IMR-90 (cell line): ENCODE data around the gene EEPD1. TPM values are rescaled to one million over a fixed set of nuclear protein-coding genes. Genes with fewer than 3 reads are reported as not detected.

Source experiments
- ATAC-seq: fragments of 200-7000 bp; cut with Tn5 transposase; 2 replicates; pipeline ENCODE4 v1.9.1; 2020; ENCODE audit warnings: low read depth, mild to moderate bottlenecking, moderate library complexity
- BruUV-seq: library from RNA; stranded (reverse); fragments of 400-500 nt; replicated peaks from 2 replicates; lab custom pipeline; 2021; lab: Mats Ljungman, UMichigan
- CTCF ChIA-PET: fragments of 300-600 bp; formaldehyde crosslinking; extraction: SDS; loops from one replicate; lab custom pipeline; 2021; ENCODE audit warnings: antibody characterized with exemption; lab: Yijun Ruan, JAX
- POLR2A ChIA-PET: fragments of 300-600 bp; sonication (Branson Sonifier 250); formaldehyde crosslinking; loops from one replicate; lab custom pipeline; 2022; ENCODE audit warnings: antibody characterized with exemption; ENCODE audit not compliant: unreplicated experiment; lab: Charles Lee
- DNase-seq: peaks from one replicate; pipeline ENCODE4 v3.0.0; 2013
- H2AFZ ChIP-seq: replicated peaks from 2 replicates; pipeline ENCODE3; 2013; ENCODE audit warnings: low read length, mild to moderate bottlenecking; ENCODE audit not compliant: poor library complexity
- H2AK5ac ChIP-seq: 2 replicates; pipeline ENCODE4 v1.6.1; 2013; ENCODE audit warnings: low read depth, low read length, inconsistent platforms
- H2AK9ac ChIP-seq: replicated peaks from 2 replicates; pipeline ENCODE3; 2013; ENCODE audit warnings: mild to moderate bottlenecking, low read depth, low read length, moderate library complexity; ENCODE audit not compliant: poor library complexity
- H2BK120ac ChIP-seq: 2 replicates; pipeline ENCODE4 v1.6.1; 2013; ENCODE audit warnings: low read depth, low read length, inconsistent platforms
- H2BK15ac ChIP-seq: 3 replicates; pipeline ENCODE4 v1.6.1; 2013; ENCODE audit warnings: low read depth, low read length, inconsistent platforms
- H2BK20ac ChIP-seq: 2 replicates; pipeline ENCODE4 v1.6.1; 2013; ENCODE audit warnings: low read depth, mild to moderate bottlenecking, inconsistent platforms, low read length, moderate library complexity
- H2BK5ac ChIP-seq: 2 replicates; pipeline ENCODE4 v1.6.1; 2013; ENCODE audit warnings: mild to moderate bottlenecking, low read depth, low read length, inconsistent platforms; ENCODE audit not compliant: poor library complexity, severe bottlenecking
- H3K14ac ChIP-seq: replicated peaks from 2 replicates; pipeline ENCODE4 v1.6.1; 2013; ENCODE audit warnings: low read depth, low read length, inconsistent platforms
- H3K18ac ChIP-seq: 2 replicates; pipeline ENCODE4 v1.6.1; 2013; ENCODE audit warnings: low read depth, low read length, control low read depth
- H3K23ac ChIP-seq: 2 replicates; pipeline ENCODE4 v1.6.1; 2013; ENCODE audit warnings: low read depth, low read length, inconsistent platforms
- H3K27ac ChIP-seq: 2 replicates; pipeline ENCODE4 v1.5.1; 2013; ENCODE audit warnings: mild to moderate bottlenecking, control low read depth, low read length; ENCODE audit not compliant: insufficient read depth
- H3K27me3 ChIP-seq: 2 replicates; pipeline ENCODE4 v1.6.1; 2013; ENCODE audit warnings: low read length; ENCODE audit not compliant: control insufficient read depth, insufficient read depth
- H3K36me3 ChIP-seq: 2 replicates; pipeline ENCODE4 v1.6.1; 2013; ENCODE audit warnings: low read length, mixed read lengths; ENCODE audit not compliant: control insufficient read depth, insufficient read depth
- H3K4ac ChIP-seq: 2 replicates; pipeline ENCODE4 v1.6.1; 2013; ENCODE audit warnings: low read depth, low read length, inconsistent platforms
- H3K4me1 ChIP-seq: 2 replicates; pipeline ENCODE4 v1.6.1; 2013; ENCODE audit warnings: low read length, mixed read lengths; ENCODE audit not compliant: control insufficient read depth, insufficient read depth
- H3K4me2 ChIP-seq: 2 replicates; pipeline ENCODE4 v1.6.1; 2013; ENCODE audit warnings: low read depth, mild to moderate bottlenecking, control low read depth, low read length, moderate library complexity
- H3K4me3 ChIP-seq: 2 replicates; pipeline ENCODE4 v1.5.1; 2013; ENCODE audit warnings: low read depth, mild to moderate bottlenecking, control low read depth, low read length, moderate library complexity; ENCODE audit not compliant: insufficient read depth
- H3K56ac ChIP-seq: 2 replicates; pipeline ENCODE4 v1.6.1; 2013; ENCODE audit warnings: low read length, inconsistent platforms; ENCODE audit not compliant: insufficient read depth; ENCODE audit errors: extremely low read depth
- H3K79me1 ChIP-seq, 2 experiments: 2 replicates each; pipeline ENCODE4 v1.6.1; 2013; ENCODE audit warnings: low read length in 2 of 2, inconsistent platforms in 1 of 2, low read depth in 1 of 2
- H3K9ac ChIP-seq: 2 replicates; pipeline ENCODE4 v1.6.1; 2013; ENCODE audit warnings: low read depth, low read length, control low read depth
- H3K9me1 ChIP-seq: 2 replicates; pipeline ENCODE4 v1.6.1; 2013; ENCODE audit warnings: low read length, inconsistent platforms; ENCODE audit not compliant: insufficient read depth
- H3K9me3 ChIP-seq: 2 replicates; pipeline ENCODE4 v1.6.1; 2013; ENCODE audit warnings: low read length; ENCODE audit not compliant: control insufficient read depth, insufficient read depth
- H4K20me1 ChIP-seq: 2 replicates; pipeline ENCODE4 v1.6.1; 2013; ENCODE audit warnings: low read length, inconsistent platforms; ENCODE audit not compliant: insufficient read depth
- H4K5ac ChIP-seq: 2 replicates; pipeline ENCODE4 v1.6.1; 2013; ENCODE audit warnings: mild to moderate bottlenecking, low read depth, low read length, control low read depth
- H4K8ac ChIP-seq, 2 experiments: 2 replicates each; pipeline ENCODE4 v1.6.1; 2013; ENCODE audit warnings: low read depth in 2 of 2, low read length in 2 of 2, control low read depth in 1 of 2, inconsistent platforms in 1 of 2
- H4K91ac ChIP-seq: 2 replicates; pipeline ENCODE4 v1.6.1; 2013; ENCODE audit warnings: low read depth, low read length, inconsistent platforms; ENCODE audit not compliant: insufficient read depth
- MAFK ChIP-seq: IDR thresholded peaks from 2 replicates; pipeline ENCODE4 v1.6.1; 2012; ENCODE audit warnings: low read depth, low read length, improper control_type of control experiment
- SMC3 ChIP-seq: fragments of 150-350 bp; IDR thresholded peaks from 2 replicates; pipeline ENCODE4 v1.6.1; 2016; ENCODE audit warnings: low read depth, mild to moderate bottlenecking, antibody characterized with exemption, low read length, moderate library complexity
- WGBS, 2 experiments: methylation state at CpG; one replicate each; pipeline versions ENCODE4 v1.1.5 to v1.1.7; 2013; ENCODE audit warnings: missing lambda C conversion rate in 2 of 2; ENCODE audit not compliant: insufficient read length in 1 of 2; ENCODE audit errors: extremely low coverage in 2 of 2; 5-methylcytosine and 5-hydroxymethylcytosine counted together
- dilution Hi-C: fragments of 300-500 bp; cut with HindIII; formaldehyde crosslinking; loops from one replicate; pipeline ENCODE4 v1.14.3; 2018; ENCODE audit warnings: low sequenced_read_pairs; ENCODE audit not compliant: unreplicated experiment
- in situ Hi-C: fragments of 300-500 bp; cut with MboI; formaldehyde crosslinking; loops from 3 replicates; pipeline ENCODE4 v1.14.3; 2019; ENCODE audit warnings: low sequenced_read_pairs, inconsistent platforms, mixed read lengths
- intact Hi-C: fragments of 100-400 bp; cut with micrococcal nuclease; formaldehyde crosslinking; loops from 2 replicates; pipeline ENCODE4 v1.10.0; 2022
- polyA plus RNA-seq, 3 experiments: library from polyadenylated mRNA; depleted of rRNA; stranded (reverse); fragments of >200 nt; gene quantifications; 2 replicates each; pipeline ENCODE4 v1.2.3, GENCODE V29; 2012; ENCODE audit warnings: low replicate concordance in 1 of 3
- total RNA-seq: library from RNA; depleted of rRNA; stranded (reverse); fragments of >200 nt; gene quantifications from 2 replicates; pipeline ENCODE4 v1.2.3, GENCODE V29; 2012

The EEPD1 gene
- total and polyA plus RNA-seq, 2 of the 4 experiments (the other 2 are of a cell fraction) = 7.3 to 15.2 TPM

DNA sequence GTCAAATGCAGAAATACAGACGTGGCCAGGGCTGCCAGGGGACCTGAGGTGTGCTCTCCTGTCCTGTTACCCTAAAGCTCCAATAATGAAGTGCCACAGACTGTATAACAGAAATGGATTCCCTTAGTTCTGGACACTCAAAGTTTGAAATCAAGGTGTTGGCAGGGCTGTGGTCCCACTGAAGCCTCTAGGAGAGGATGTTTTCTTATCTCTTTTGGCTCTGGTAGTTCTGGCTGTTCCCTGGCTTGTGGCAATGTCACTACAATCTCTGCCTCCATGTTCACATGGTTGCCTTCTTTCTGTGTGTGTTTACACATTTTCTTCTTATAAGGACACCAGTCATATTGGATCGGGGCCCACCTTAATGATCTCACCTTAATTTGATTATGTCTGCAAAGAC is 15.3 kb upstream of the EEPD1 start:
- Histone ChIP-seq H2AFZ (no peak overlapping the region), H4K5ac (no peak overlapping the region), H3K4ac (no peak overlapping the region), H2AK9ac (no peak overlapping the region), H3K79me1 (no peaks in the 10 kb centered on the region), H3K9me3 (peaks cover 3% of the 10 kb centered on the region), H3K27ac (no peak overlapping the region), H4K8ac (no peak overlapping the region), H2BK120ac (no peak overlapping the region), H2BK15ac (no peak overlapping the region), H3K56ac (no peak overlapping the region), H3K14ac (no peak overlapping the region), H2BK5ac (no peak overlapping the region), H3K9me1 (no peaks in the 10 kb centered on the region), H3K23ac (no peak overlapping the region), H3K9ac (no peak overlapping the region), H3K36me3 (no peaks in the 10 kb centered on the region), H4K20me1 (no peaks in the 10 kb centered on the region), H3K4me2 (no peak overlapping the region), H3K4me1 (no peaks in the 10 kb centered on the region), H3K18ac (no peak overlapping the region), H2BK20ac (no peak overlapping the region), H4K91ac (no peak overlapping the region), H3K27me3 (peaks cover 34% of the 10 kb centered on the region), H3K4me3 (no peak overlapping the region), H2AK5ac (no peak overlapping the region)
- intact Hi-C loops = no loop called here
- TF ChIP-seq SMC3 (no peak), MAFK (no peak)
- in situ Hi-C loops = no loop called here
- WGBS, 2 experiments = no CpG with 5 or more reads among the region's 2 CpGs
- BruUV-seq = no TSS peak
- POLR2A ChIA-PET = no interaction called here
- DNase-seq (no peak), ATAC-seq (no peak)
- CTCF ChIA-PET = no interaction called here
- dilution Hi-C loops = no loop called here
